Astrocyte of the spinal cord (primary cell): ENCODE data around the gene MT1E.
A peak's percentile ranks its signal among the peaks of the same experiment; 100 is the strongest.

Source experiments
- DNase-seq: peaks from one replicate; pipeline ENCODE4 v3.0.0; 2011; ENCODE audit warnings: low read depth, low spot score
- H3K4me3 ChIP-seq: 2 replicates; pipeline ENCODE4 v1.5.1; 2011; ENCODE audit warnings: low read depth, mild to moderate bottlenecking, low read length, moderate library complexity
- in situ Hi-C: cut with HindIII; loops from 2 replicates; pipeline ENCODE4 v1.10.0; 2017; ENCODE audit warnings: low sequenced_read_pairs
- TF ChIP-seq, protein P1 (sequence below): IDR thresholded peaks from 2 replicates; pipeline ENCODE4 v1.5.1; 2012; ENCODE audit warnings: low read depth, mild to moderate bottlenecking, low read length, inconsistent platforms

The MT1E gene

DNA sequence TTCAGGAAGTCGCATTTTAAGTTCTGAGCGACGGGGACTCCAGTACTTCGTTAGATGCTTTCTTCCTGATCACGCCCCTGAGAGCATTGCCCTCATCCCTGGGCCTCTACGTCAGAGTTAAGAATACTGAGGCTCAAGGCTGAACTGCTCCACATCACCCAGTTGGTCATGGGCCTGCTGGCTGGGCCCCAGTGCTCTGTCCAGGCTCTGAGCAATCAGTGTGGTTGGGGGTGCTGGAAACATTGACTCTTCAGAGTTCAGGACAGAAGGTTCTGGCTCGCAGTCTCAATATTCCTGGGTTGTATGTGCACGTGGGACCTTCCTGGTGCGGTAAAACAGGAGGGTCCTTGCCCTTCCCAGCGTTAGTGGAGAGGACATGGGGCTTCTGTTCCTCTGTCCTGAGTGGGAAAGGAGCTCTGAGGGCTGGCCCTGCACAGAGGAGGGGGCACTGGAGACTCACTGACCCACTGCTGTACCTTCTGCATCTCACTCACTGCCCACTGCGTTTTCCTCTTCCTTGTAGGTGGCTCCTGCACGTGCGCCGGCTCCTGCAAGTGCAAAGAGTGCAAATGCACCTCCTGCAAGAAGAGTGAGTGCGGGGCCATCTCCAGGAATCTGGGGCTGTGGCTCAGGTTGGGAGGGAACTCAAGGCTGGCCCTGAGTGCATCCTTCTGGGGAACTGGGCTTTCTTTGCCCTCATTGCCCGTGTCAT, 518 bp downstream of the MT1E start:
- TF ChIP-seq, protein P1, sequence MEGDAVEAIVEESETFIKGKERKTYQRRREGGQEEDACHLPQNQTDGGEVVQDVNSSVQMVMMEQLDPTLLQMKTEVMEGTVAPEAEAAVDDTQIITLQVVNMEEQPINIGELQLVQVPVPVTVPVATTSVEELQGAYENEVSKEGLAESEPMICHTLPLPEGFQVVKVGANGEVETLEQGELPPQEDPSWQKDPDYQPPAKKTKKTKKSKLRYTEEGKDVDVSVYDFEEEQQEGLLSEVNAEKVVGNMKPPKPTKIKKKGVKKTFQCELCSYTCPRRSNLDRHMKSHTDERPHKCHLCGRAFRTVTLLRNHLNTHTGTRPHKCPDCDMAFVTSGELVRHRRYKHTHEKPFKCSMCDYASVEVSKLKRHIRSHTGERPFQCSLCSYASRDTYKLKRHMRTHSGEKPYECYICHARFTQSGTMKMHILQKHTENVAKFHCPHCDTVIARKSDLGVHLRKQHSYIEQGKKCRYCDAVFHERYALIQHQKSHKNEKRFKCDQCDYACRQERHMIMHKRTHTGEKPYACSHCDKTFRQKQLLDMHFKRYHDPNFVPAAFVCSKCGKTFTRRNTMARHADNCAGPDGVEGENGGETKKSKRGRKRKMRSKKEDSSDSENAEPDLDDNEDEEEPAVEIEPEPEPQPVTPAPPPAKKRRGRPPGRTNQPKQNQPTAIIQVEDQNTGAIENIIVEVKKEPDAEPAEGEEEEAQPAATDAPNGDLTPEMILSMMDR = no peak
- H3K4me3 ChIP-seq = peak overlapping the region; percentile 59
- in situ Hi-C loops = no loop called here
- peak; percentile 86 for DNase-seq

DNA sequence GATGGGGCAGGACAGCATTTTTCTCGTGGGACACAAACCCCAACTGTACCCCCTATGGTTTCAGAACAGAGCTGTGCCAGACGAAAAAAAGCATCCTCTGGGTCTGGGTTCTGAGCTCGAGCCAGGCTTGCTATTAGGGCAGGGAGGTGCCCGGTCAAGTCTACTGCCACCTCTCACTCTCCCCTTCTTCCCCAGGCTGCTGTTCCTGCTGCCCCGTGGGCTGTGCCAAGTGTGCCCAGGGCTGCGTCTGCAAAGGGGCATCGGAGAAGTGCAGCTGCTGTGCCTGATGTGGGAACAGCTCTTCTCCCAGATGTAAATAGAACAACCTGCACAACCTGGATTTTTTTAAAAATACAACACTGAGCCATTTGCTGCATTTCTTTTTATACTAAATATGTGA, 1.1 kb downstream of the MT1E start:
- in situ Hi-C loops = no loop called here
- TF ChIP-seq, protein P1 = no peak
- H3K4me3 ChIP-seq = peak overlapping the region; percentile 59
- DNase-seq = no peak

DNA sequence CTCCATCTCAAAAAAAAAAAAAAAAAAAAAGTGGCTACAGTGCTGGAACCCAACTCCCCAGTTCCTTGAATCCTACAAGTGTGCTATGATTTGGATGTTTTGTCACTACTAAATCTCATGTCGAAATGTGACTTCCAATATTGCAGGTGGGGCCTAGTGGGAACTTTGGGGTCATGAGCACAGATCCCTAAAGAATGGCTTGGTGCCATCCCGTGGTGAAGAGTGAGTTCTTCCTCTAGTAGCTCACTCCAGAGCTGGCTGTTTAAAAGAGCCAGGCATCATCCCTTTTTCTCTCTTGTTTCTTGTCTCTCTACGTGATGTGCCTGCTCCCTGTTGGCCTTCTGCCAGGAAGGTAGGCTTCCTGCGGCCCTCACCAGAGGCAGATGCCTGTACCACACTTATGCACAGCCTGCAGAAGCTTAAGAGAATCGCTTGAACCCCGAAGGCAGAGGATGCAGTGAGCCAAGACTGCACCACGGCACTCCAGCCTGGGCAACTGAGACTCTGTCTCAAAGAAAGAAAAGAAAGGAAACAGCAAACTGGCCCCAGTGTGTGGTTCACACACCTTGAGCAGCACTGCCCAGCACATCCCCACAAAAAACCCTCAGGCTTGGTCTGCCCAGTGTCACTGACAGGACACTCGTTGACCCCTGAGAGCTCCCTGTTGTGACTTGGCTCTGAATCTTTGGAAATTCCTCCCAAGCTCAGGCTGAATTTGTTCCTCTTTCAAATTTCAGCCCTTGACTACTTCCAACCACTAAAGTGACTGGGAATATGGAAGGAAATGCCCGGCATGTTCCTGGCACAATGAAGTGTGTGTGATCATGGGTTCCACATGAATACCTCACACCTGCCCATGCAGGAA, 3.1 kb downstream of the MT1E start:
- no peak overlapping the region for H3K4me3 ChIP-seq
- DNase-seq = no peak
- in situ Hi-C loops = no loop called here

DNA sequence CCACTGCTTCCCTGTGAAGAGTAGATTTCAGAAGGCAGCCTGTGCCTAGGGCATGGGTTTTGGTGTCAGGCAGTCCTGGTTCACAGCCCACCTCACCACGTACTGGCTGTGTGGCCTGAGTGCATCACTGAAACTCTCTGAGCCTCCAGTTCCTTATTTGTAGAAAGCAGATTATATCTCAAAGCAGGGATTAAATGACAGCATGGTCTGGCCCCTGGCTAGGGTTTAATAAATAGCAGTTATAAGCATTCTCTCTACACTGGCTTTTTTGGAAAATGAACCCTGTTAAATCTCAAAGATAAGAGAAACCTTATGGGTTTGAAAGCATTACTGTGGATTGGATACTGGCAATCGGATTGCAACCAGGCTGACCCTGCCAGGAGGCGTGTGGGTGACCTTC, 4.0 kb downstream of the MT1E start:
- DNase-seq = no peak
- in situ Hi-C loops = no loop called here
- TF ChIP-seq, protein P1 = no peak
- no peak overlapping the region for H3K4me3 ChIP-seq

More for the DNA sequence above, 3.1 kb downstream of the MT1E start:
- TF ChIP-seq, protein P1 = no peak

DNA sequence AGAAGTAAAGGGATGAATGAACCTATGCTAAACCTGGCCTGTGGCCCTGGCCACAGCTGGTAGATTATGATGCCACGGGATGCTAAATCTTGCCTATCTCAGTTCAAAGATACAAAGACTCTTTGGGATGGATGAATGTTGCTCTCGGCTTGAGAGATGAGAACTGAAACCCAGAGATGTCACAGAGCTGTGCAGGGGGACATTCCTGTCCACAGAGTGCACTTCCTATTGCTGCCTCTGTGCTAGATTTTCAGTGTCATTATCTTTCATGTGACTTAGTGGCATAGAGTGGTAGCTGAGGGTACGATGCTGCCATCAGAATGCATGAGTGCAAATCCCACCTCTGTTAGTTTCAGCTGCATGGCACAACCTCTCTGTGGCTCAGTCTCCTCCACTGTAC, 4.6 kb downstream of the MT1E start:
- DNase-seq = no peak
- in situ Hi-C loops = no loop called here
- H3K4me3 ChIP-seq = no peak overlapping the region
- TF ChIP-seq, protein P1 = no peak

DNA sequence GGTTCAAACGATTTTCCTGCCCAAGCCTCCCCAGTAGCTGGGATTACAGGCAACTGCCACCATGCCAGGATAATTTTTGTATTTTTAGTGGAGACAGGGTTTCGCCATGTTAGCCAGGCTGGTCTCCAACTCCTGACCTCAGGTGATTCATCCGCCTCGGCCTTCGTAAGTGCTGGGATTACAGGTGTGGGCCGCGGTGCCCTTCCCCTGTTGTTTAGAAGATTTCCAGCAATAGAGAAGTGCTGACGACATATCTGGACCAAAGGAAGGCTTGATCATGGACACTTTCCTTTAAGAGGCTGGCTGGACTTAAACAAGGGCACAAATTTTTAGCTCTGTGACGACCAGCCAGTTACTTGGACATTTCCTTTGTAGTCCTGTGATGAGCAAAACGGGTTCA, 5.6 kb downstream of the MT1E start:
- in situ Hi-C loops = no loop called here
- no peak for DNase-seq
- H3K4me3 ChIP-seq = no peak overlapping the region
- TF ChIP-seq, protein P1 = no peak
